Activated CD8-positive, alpha-beta T cell treated with anti-CD3 and anti-CD28 coated beads, Interleukin-2, amount 10 ng/mL, durations not matched to agents 7 days and 5 days (primary cell): ENCODE measurements around the gene COQ10B. TPM values are rescaled to one million over a fixed set of nuclear protein-coding genes. Genes with fewer than 3 reads are reported as not detected.
A peak's percentile ranks its signal among the peaks of the same experiment; 100 is the strongest.

ENCODE experiments used
- ATAC-seq: fragments of 150-1000 bp; cut with Tn5 transposase; one replicate; pipeline ENCODE4 v1.10.0; 2021; ENCODE audit warnings: moderate library complexity
- CTCF ChIA-PET: fragments of 350-600 bp; sonication (Branson Sonifier 250); formaldehyde crosslinking; loops from one replicate; lab custom pipeline; 2021; ENCODE audit warnings: antibody characterized with exemption; lab: Charles Lee
- POLR2A ChIA-PET: fragments of 350-600 bp; sonication (Branson Sonifier 250); formaldehyde crosslinking; loops from one replicate; lab custom pipeline; 2021; ENCODE audit warnings: antibody characterized with exemption; lab: Charles Lee
- DNase-seq: peaks from one replicate; pipeline ENCODE4 v3.0.0-alpha.2; 2020
- H3K27ac Mint-ChIP-seq: one replicate; pipeline ENCODE4 v1.8.0; 2021; ENCODE audit warnings: mild to moderate bottlenecking, mixed read lengths
- H3K27me3 Mint-ChIP-seq: one replicate; pipeline ENCODE4 v1.8.0; 2021; ENCODE audit warnings: low read depth, mixed read lengths
- H3K36me3 Mint-ChIP-seq: one replicate; pipeline ENCODE4 v1.8.0; 2021; ENCODE audit warnings: low read depth, mixed read lengths
- H3K4me1 Mint-ChIP-seq: one replicate; pipeline ENCODE4 v1.8.0; 2021; ENCODE audit warnings: low read depth, mixed read lengths
- H3K4me3 Mint-ChIP-seq: one replicate; pipeline ENCODE4 v1.8.0; 2021; ENCODE audit warnings: mild to moderate bottlenecking, mixed read lengths
- H3K9me3 Mint-ChIP-seq: one replicate; pipeline ENCODE4 v1.8.0; 2022; ENCODE audit warnings: mixed read lengths; ENCODE audit not compliant: insufficient read depth
- total RNA-seq, 2 experiments: library from RNA; stranded (reverse); gene quantifications; one replicate each; pipeline ENCODE4 v1.2.3, GENCODE V29; 2021

The COQ10B gene
- 10 to 100 TPM; 22.5 to 22.6 TPM for total RNA-seq

DNA sequence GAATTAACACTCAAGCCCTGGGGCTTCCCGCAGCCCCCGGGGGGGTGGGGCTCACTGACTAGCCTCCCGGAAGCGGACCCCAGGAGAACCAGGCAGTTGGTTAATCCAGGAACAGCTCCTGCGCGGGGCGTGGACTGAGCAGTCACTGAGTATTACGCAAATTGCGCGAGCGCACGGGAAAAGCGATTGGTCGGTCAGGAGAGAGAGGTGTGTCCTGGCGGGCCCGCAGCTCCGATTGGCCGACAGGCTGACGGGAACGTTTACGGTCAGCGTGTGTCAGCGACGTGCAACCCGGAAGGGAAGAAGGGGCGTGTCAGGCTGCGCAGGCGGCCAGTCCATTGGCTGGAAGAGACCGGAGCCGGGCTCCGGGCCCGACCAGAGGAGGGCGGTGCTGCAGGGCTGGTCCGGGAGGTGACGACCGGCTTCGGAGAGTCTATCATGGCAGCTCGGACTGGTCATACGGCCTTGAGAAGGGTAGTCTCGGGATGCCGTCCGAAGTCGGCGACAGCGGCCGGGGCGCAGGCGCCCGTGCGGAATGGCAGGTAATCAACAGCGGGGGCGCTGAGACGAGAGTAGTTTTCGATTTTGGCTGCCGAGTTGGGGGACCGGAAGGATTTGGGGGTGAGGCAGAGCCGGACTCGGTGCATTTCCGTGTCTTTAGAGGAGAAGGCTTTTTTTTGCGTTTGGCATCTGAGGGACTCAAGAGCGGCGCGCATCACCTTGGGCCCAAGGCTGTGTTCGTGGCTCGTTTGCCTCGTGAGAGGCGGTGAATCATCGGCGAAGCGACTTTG lies at the start of gene COQ10B:
Gene COQ10B (plus strand): TSS at position 430 of the 791 bp plus-strand sequence. CDS start 9 bp downstream, at position 439.
- ChIA-PET POLR2A (interaction anchor here (0.6 to 6.3 kb wide), 17 partner anchors 9 to 1690 kb away, joined by 3 to 143 read pairs (median 4); partner anchors contain the start of genes GTF3C3, HSPD1, HSPE1 and SF3B1), CTCF (interaction anchor here (0.7 to 1.5 kb wide), 7 partner anchors 10 to 340 kb away, joined by 3 to 6 read pairs (median 4); partner anchors contain the start of gene SF3B1)
- Mint-ChIP-seq H3K27ac (peak within 1 kb of the TSS; percentile 100), H3K4me1 (peaks cover 37% of the 10 kb centered on the region), H3K4me3 (peak within 1 kb of the TSS; percentile 96), H3K9me3 (no peaks in the 10 kb centered on the region), H3K36me3 (peaks cover 12% of the 10 kb centered on the region), H3K27me3 (no peaks in the 10 kb centered on the region)
- ATAC-seq, result peak; percentile 95
- DNase-seq, result peak; percentile 99

DNA sequence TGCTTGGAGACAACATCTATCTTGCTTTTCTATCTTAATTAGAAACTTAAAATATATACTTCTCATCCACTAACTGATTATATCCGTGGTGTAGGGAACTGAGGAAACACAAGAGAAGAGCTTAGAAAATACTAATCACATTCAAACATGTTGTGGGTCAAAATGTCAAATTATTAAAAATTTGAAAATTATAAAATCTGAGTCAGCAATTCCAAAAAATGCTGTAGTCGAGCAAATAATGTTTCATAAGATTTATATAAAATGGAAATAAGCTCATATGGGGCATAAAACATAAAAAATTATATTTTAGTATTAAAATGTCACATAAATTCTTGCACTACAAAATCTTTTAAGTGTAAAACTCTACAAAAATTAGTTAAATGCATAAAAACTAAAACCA lies 47.8 kb upstream of the COQ10B start:
- H3K9me3 Mint-ChIP-seq, result no peaks in the 10 kb centered on the region
- no peaks in the 10 kb centered on the region for H3K27me3 Mint-ChIP-seq
- no peaks in the 10 kb centered on the region for H3K4me1 Mint-ChIP-seq
- peaks cover 74% of the 10 kb centered on the region for H3K36me3 Mint-ChIP-seq
- no peak overlapping the region for H3K27ac Mint-ChIP-seq
- POLR2A ChIA-PET, result interaction anchor here (0.6 to 1.1 kb wide), 2 partner anchors 10 to 20 kb away, joined by 3 to 5 read pairs; no protein-coding TSS in a partner anchor
- DNase-seq (no peak), ATAC-seq (no peak)
- no peak overlapping the region for H3K4me3 Mint-ChIP-seq
- CTCF ChIA-PET, result interaction anchor here (1.1 to 1.3 kb wide), 2 partner anchors 10 to 47 kb away, joined by 3 read pairs; no protein-coding TSS in a partner anchor

DNA sequence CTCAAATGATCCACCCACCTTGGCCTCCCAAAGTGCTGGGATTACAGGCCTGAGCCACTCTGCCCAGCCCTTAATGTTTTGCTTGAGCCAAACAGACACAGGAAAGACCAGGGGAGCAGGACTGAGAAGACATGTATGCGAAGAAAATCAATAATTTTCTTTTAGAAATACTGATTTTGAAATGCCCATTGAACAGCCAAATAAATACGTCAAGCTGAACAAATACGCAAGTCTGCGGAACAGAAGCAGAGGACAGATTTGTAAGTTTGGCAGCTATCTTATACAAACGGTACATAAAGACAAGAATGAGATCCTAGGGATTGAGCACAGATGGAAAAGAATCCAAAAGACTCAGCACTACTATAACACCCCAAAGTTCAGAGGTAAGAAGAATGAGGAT lies 39.3 kb upstream of the COQ10B start:
- POLR2A ChIA-PET, result interaction anchor here (0.6 kb wide), 1 partner anchor 186 kb away, joined by 3 read pairs; no protein-coding TSS in a partner anchor

DNA sequence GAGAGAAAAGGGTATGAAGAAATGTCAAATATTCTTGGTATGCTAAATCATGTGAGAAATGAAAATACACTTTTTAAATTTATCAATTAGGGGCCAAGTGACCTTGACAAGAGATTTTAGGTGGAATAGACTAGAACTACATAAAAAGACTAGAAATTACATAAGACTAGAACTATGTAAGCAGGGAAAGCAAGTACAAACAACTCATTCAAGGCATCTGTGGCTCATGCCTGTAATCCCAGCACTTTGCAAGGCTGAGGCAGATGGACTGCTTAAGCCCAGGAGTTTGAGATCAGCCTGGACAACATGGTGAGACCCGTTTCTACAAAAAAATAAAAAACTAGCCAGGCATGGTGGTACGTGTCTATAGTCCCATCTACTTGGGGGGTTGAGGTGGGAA lies 38.8 kb upstream of the COQ10B start:
- H3K27ac Mint-ChIP-seq, result no peak overlapping the region

More for the DNA sequence above, 39.3 kb upstream of the COQ10B start:
- Mint-ChIP-seq H3K9me3 (no peaks in the 10 kb centered on the region), H3K36me3 (peaks cover 64% of the 10 kb centered on the region), H3K4me3 (no peak overlapping the region), H3K27ac (no peak overlapping the region), H3K4me1 (peaks cover 2% of the 10 kb centered on the region), H3K27me3 (no peaks in the 10 kb centered on the region)
- CTCF ChIA-PET, result interaction anchor here (0.7 kb wide), 1 partner anchor 15 kb away, joined by 3 read pairs; no protein-coding TSS in a partner anchor
- ATAC-seq (no peak), DNase-seq (no peak)

DNA sequence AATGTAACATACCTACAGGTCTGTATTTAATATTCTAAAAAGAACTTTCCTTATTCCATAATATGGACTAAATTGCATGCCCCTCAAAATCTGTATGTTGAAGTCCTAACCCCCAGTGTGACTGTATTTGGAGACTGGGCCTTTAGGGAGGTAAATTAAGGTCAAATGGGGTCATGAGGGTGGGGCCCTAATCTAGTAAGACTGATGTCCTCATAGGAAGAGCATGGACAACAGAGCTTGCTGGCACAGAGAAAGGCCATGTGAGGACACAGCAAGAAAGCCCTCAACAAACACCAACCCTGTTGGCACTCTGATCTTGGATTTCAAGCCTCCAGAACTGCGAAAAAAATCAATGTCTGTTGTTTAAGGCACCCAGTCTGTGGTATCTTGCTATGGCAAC lies 37.1 kb upstream of the COQ10B start:
- DNase-seq (no peak), ATAC-seq (no peak)
- no peak overlapping the region for H3K4me3 Mint-ChIP-seq
- H3K27ac Mint-ChIP-seq, result no peak overlapping the region
- POLR2A ChIA-PET, result interaction anchor here (1.4 kb wide), 1 partner anchor 18 kb away, joined by 3 read pairs; the partner anchor contains the start of gene SF3B1
- H3K4me1 Mint-ChIP-seq, result peaks cover 13% of the 10 kb centered on the region
- H3K27me3 Mint-ChIP-seq, result no peaks in the 10 kb centered on the region
- peaks cover 61% of the 10 kb centered on the region for H3K36me3 Mint-ChIP-seq
- H3K9me3 Mint-ChIP-seq, result no peaks in the 10 kb centered on the region
- CTCF ChIA-PET, result no interaction called here

More for the DNA sequence above, 38.8 kb upstream of the COQ10B start:
- CTCF ChIA-PET, result interaction anchor here (1.2 kb wide), 1 partner anchor 10 kb away, joined by 4 read pairs; no protein-coding TSS in a partner anchor
- Mint-ChIP-seq H3K4me3 (no peak overlapping the region), H3K4me1 (peaks cover 4% of the 10 kb centered on the region), H3K36me3 (peaks cover 65% of the 10 kb centered on the region), H3K27me3 (no peaks in the 10 kb centered on the region), H3K9me3 (no peaks in the 10 kb centered on the region)
- DNase-seq (no peak), ATAC-seq (no peak)
- POLR2A ChIA-PET, result interaction anchor here (0.6 to 1.4 kb wide), 3 partner anchors 9 to 186 kb away, joined by 3 to 5 read pairs (median 3); no protein-coding TSS in a partner anchor

DNA sequence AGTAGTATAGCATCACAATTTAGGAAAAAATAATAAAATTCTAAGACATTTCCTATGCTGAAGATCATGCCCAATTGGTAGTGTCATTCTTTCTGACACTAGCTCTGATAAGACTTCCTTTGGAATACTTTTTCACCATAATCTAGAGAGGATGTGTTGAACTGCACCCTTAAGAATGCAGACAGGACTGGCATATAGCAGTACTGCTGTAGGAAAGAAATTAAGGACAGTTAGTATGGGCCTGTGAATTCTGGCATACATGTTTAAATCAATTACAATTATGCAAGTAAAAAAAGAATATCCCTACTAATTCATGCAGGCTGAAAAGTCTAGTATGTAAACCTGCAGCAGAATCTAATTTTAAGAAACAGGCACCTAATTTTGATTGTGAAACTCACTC lies 33.9 kb upstream of the COQ10B start:
- ChIA-PET CTCF (interaction anchor here (1.2 kb wide), 1 partner anchor 13 kb away, joined by 4 read pairs; no protein-coding TSS in a partner anchor), POLR2A (no interaction called here)
- peaks cover 33% of the 10 kb centered on the region for H3K4me1 Mint-ChIP-seq
- no peak overlapping the region for H3K4me3 Mint-ChIP-seq
- peaks cover 61% of the 10 kb centered on the region for H3K36me3 Mint-ChIP-seq
- DNase-seq (no peak), ATAC-seq (no peak)
- H3K27ac Mint-ChIP-seq, result no peak overlapping the region
- no peaks in the 10 kb centered on the region for H3K9me3 Mint-ChIP-seq
- no peaks in the 10 kb centered on the region for H3K27me3 Mint-ChIP-seq

DNA sequence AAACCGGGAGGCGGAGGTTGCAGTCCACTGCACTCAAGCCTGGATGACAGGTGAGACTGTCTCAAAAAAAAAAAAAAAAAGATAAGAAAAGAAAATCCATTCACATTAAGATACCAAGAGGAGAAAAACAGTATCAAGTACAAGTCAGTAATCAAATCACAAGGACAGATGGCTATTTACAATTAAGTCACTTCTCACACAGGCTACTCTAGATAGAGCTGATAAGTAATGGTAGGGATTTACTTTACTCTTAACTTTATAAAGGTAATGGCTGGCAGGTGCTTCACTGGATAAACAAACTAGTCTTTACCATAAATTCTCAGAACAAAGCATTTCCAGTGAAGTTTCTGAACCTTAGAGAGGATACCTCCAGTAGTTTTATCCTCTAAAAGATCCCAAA lies 30.0 kb upstream of the COQ10B start:
- ChIA-PET CTCF (interaction anchor here (1.1 to 1.7 kb wide), 2 partner anchors 8 to 9 kb away, joined by 3 to 4 read pairs; no protein-coding TSS in a partner anchor), POLR2A (interaction anchor here (1.6 kb wide), 1 partner anchor 9 kb away, joined by 4 read pairs; no protein-coding TSS in a partner anchor)
- H3K27ac Mint-ChIP-seq, result no peak overlapping the region

DNA sequence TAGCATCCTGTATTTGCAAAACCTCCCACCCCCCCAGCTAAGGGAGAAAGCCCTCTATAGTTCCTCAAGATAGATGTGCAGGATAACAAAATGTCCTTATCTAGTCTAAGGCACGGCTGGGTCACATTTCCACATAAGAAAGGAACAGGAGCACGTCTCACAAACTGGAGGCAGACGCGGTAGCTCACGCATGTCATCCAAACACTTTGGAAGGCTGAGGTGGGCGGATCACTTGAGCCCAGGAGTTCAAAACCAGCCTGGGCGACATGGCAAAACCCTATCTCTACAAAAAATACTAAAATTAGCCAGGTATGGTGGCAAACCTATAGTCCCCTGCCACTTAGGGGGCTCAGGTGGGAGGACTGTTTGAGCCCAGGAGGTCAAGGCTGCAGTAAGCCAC lies 27.8 kb upstream of the COQ10B start:
- Mint-ChIP-seq H3K9me3 (no peaks in the 10 kb centered on the region), H3K36me3 (peaks cover 41% of the 10 kb centered on the region), H3K4me3 (no peak overlapping the region), H3K27me3 (no peaks in the 10 kb centered on the region), H3K4me1 (peaks cover 59% of the 10 kb centered on the region), H3K27ac (peak overlapping the region; percentile 34)
- no peak for ATAC-seq
- DNase-seq, result no peak
- CTCF ChIA-PET, result no interaction called here
- POLR2A ChIA-PET, result interaction anchor here (0.6 to 1.8 kb wide), 2 partner anchors 9 to 20 kb away, joined by 3 to 5 read pairs; partner anchors contain the start of gene SF3B1

More for the DNA sequence above, 30.0 kb upstream of the COQ10B start:
- DNase-seq (no peak), ATAC-seq (no peak)
- H3K9me3 Mint-ChIP-seq, result no peaks in the 10 kb centered on the region
- H3K4me1 Mint-ChIP-seq, result peaks cover 50% of the 10 kb centered on the region
- peaks cover 37% of the 10 kb centered on the region for H3K36me3 Mint-ChIP-seq
- H3K27me3 Mint-ChIP-seq, result no peaks in the 10 kb centered on the region
- no peak overlapping the region for H3K4me3 Mint-ChIP-seq

DNA sequence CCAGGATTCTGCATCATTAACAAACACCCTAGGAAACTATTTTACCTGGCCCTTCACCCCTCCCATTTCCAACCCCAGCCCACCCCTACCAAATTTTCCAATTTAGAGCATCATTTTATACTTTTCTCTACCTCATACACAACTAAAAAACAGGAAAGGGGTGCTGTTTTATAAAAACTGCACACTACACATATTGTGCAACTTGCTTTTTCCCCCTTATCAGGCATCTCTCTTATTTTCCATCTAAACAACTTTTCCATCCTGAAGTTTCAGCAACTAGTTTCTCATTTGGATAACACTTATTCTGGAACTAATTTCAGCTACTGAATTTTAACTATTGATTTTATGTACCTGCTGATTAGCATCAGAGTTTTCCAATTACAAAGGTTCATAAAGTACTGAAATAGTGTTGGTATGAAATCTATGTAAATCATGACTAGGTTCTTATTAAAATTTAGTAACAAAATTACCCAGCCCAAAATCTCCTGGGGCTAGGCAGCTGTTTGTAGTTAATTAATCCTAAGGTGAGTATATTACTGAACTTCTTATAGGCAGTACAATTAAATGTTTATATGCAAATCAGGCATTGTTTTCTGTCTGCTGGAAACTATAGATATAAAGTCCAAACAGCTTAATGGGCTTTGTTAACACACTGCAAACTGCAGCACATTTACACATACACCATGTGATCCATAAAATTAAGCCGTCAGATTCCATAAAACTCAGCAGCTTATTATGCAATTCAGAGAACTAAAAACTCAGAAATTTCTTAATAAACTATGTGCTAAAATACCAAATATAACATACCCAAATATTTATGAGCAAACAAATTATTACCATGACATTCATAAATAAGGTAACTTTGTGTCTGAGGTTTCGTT lies 26.4 kb upstream of the COQ10B start:
- Mint-ChIP-seq H3K36me3 (peaks cover 43% of the 10 kb centered on the region), H3K27ac (peak overlapping the region; percentile 10), H3K4me3 (no peak overlapping the region), H3K27me3 (no peaks in the 10 kb centered on the region), H3K9me3 (no peaks in the 10 kb centered on the region), H3K4me1 (peaks cover 64% of the 10 kb centered on the region)
- ChIA-PET POLR2A (no interaction called here), CTCF (no interaction called here)
- no peak for ATAC-seq
- DNase-seq, result no peak

DNA sequence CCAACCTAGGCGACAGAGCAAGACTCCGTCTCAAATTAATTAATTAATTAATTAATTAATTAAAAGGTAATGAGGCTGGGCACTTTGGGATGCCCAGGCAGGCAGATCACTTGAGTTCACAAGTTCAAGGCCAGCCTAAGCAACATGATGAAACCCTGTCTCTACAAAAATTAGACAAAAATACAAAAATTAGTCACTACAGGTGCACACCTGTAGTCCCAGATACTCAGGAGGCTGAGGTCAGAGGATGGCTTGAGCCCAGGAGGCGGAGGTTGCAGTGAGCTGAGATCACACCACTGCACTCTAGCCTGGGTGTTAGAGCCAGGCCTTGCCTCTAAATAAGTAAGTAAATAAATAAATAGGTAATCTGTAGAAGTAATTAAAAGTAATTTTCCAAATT lies 25.4 kb upstream of the COQ10B start:
- ChIA-PET CTCF (no interaction called here), POLR2A (no interaction called here)
- no peak for DNase-seq
- peaks cover 47% of the 10 kb centered on the region for H3K36me3 Mint-ChIP-seq
- H3K4me3 Mint-ChIP-seq, result no peak overlapping the region
- no peak for ATAC-seq
- H3K9me3 Mint-ChIP-seq, result no peaks in the 10 kb centered on the region
- no peak overlapping the region for H3K27ac Mint-ChIP-seq
- no peaks in the 10 kb centered on the region for H3K27me3 Mint-ChIP-seq
- H3K4me1 Mint-ChIP-seq, result peaks cover 68% of the 10 kb centered on the region

DNA sequence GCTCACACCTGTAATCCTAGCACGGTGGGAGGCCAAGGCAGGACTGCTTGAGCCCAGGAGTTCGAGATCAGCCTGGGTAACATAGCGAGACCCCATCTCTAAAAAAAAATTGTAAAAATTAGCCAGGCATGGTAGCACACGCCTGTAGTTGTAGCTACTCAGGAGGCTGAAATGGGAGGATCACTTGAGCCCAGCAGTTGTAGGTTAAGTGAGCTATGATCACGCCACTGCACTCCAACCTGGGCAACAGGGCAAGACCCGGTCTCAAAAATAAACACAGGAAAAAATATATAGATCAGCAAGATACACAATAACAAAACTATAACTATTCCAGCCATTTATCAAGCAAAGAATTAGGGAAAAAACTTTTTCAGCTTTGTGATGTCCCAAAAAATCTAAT lies 21.5 kb upstream of the COQ10B start:
- H3K27me3 Mint-ChIP-seq, result no peaks in the 10 kb centered on the region
- H3K27ac Mint-ChIP-seq, result no peak overlapping the region
- peaks cover 63% of the 10 kb centered on the region for H3K4me1 Mint-ChIP-seq
- DNase-seq (no peak), ATAC-seq (no peak)
- H3K36me3 Mint-ChIP-seq, result peaks cover 51% of the 10 kb centered on the region
- no peaks in the 10 kb centered on the region for H3K9me3 Mint-ChIP-seq
- POLR2A ChIA-PET, result interaction anchor here (1.3 to 2.5 kb wide), 5 partner anchors 9 to 73 kb away, joined by 3 to 12 read pairs (median 4); partner anchors contain the start of genes COQ10B, HSPD1 and HSPE1
- peak overlapping the region; percentile 87 for H3K4me3 Mint-ChIP-seq
- CTCF ChIA-PET, result interaction anchor here (1.5 kb wide), 1 partner anchor 9 kb away, joined by 3 read pairs; no protein-coding TSS in a partner anchor
